ENCODE measurements around the gene LRIF1. TPM values are rescaled to one million over a fixed set of nuclear protein-coding genes. Genes with fewer than 3 reads are reported as not detected.

LRIF1 gene
- total and polyA plus RNA-seq, 2 donors from 2014 or later = 5.2 to 12.3 TPM

- intact Hi-C loops (cut with DNase I) = no loop called here
- Histone ChIP-seq H3K9me3 (ENCODE audit: control insufficient read depth in 2 of 3, insufficient read depth in 1 of 3, low read length in 3 of 3) (peaks cover 0 to 26% (median 0%) of the 10 kb centered on the region in 3 donors), H3K9ac (ENCODE audit: low read length in 3 of 3) (no peak overlapping the region), H3K27ac (ENCODE audit: low read depth in 2 of 2, low read length in 2 of 2) (no peak overlapping the region), H3K27me3 (ENCODE audit: control insufficient read depth, insufficient read depth, low read length) (no peaks in the 10 kb centered on the region), H3K36me3 (ENCODE audit: control insufficient read depth in 2 of 3, insufficient read depth in 3 of 3, low read length in 3 of 3) (no peaks in the 10 kb centered on the region), H3K4me3 (ENCODE audit: low read length in 3 of 3) (no peak overlapping the region), H3K4me1 (ENCODE audit: control insufficient read depth in 2 of 3, insufficient read depth in 2 of 3, low read depth in 1 of 3, low read length in 3 of 3) (peaks cover 0 to 2% (median 0%) of the 10 kb centered on the region in 3 donors)
- TF ChIP-seq CTCF (IDR thresholded peaks at IDR 0.05; ENCODE audit: borderline replicate concordance, extremely low read depth, insufficient read depth) = no peak
- FAIRE-seq (no peak), DNase-seq (no peak)
Measured at GRCh38 chr1:110961902-110962301, 1.8 kb downstream of the LRIF1 start.

GRCh38 chr1:110960777-110961420 is 2.8 kb downstream of the LRIF1 start:
- H3K9me3 ChIP-seq (ENCODE audit: control insufficient read depth in 2 of 3, insufficient read depth in 1 of 3, low read length in 3 of 3) = peaks cover 0 to 26% (median 0%) of the 10 kb centered on the region in 3 donors
- H3K4me3 ChIP-seq (ENCODE audit: low read length in 3 of 3) = no peak overlapping the region
- no peaks in the 10 kb centered on the region for H3K27me3 ChIP-seq (ENCODE audit: control insufficient read depth, insufficient read depth, low read length)
- intact Hi-C loops (cut with DNase I) = no loop called here
- no peak for TF ChIP-seq CTCF (IDR thresholded peaks at IDR 0.05; ENCODE audit: borderline replicate concordance, extremely low read depth, insufficient read depth)
- no peak overlapping the region for H3K27ac ChIP-seq (ENCODE audit: low read depth in 2 of 2, low read length in 2 of 2)
- DNase-seq (no peak), FAIRE-seq (no peak)
- no peaks in the 10 kb centered on the region for H3K36me3 ChIP-seq (ENCODE audit: control insufficient read depth in 2 of 3, insufficient read depth in 3 of 3, low read length in 3 of 3)
- H3K4me1 ChIP-seq (ENCODE audit: control insufficient read depth in 2 of 3, insufficient read depth in 2 of 3, low read depth in 1 of 3, low read length in 3 of 3) = peaks cover 0 to 2% (median 0%) of the 10 kb centered on the region in 3 donors
- H3K9ac ChIP-seq (ENCODE audit: low read length in 3 of 3) = no peak overlapping the region

- FAIRE-seq = no peak
- H3K9me3 ChIP-seq (ENCODE audit: control insufficient read depth in 2 of 3, insufficient read depth in 1 of 3, low read length in 3 of 3) = peaks cover 0 to 16% (median 0%) of the 10 kb centered on the region in 3 donors
- no peak overlapping the region for H3K9ac ChIP-seq (ENCODE audit: low read length in 3 of 3)
- no peak for TF ChIP-seq CTCF (IDR thresholded peaks at IDR 0.05; ENCODE audit: borderline replicate concordance, extremely low read depth, insufficient read depth)
- no peaks in the 10 kb centered on the region for H3K27me3 ChIP-seq (ENCODE audit: control insufficient read depth, insufficient read depth, low read length)
- H3K4me3 ChIP-seq (ENCODE audit: low read length in 3 of 3) = no peak overlapping the region
- H3K4me1 ChIP-seq (ENCODE audit: control insufficient read depth in 2 of 3, insufficient read depth in 2 of 3, low read depth in 1 of 3, low read length in 3 of 3) = no peaks in the 10 kb centered on the region
- no peaks in the 10 kb centered on the region for H3K36me3 ChIP-seq (ENCODE audit: control insufficient read depth in 2 of 3, insufficient read depth in 3 of 3, low read length in 3 of 3)
- no peak for DNase-seq
- intact Hi-C loops (cut with DNase I) = no loop called here
- H3K27ac ChIP-seq (ENCODE audit: low read depth in 2 of 2, low read length in 2 of 2) = no peak overlapping the region
Measured at GRCh38 chr1:110957798-110958197, 5.9 kb downstream of the LRIF1 start.

Measured in kidney (tissue), 14 donors.